Panc1 (cell line): ENCODE data around the gene SLX9.

Source experiments
- CTCF ChIP-seq: fragments of 450-650 bp; IDR thresholded peaks from 2 replicates; pipeline ENCODE4 v1.5.1; 2017; ENCODE audit warnings: mild to moderate bottlenecking
- POLR2AphosphoS5 ChIP-seq: IDR thresholded peaks from 2 replicates; pipeline ENCODE4 v1.6.1; 2012; ENCODE audit warnings: mild to moderate bottlenecking, low read depth, low read length, moderate library complexity
- REST ChIP-seq, 2 experiments: IDR thresholded peaks; 2 replicates each; pipeline ENCODE4 v1.6.1; 2011 to 2012; ENCODE audit warnings: low read depth in 2 of 2, control low read depth in 1 of 2, low read length in 1 of 2, mild to moderate bottlenecking in 1 of 2, moderate library complexity in 1 of 2; ENCODE audit not compliant: insufficient read depth in 1 of 2
- SIN3A ChIP-seq: IDR thresholded peaks from 2 replicates; pipeline ENCODE4 v1.6.1; 2012; ENCODE audit warnings: low read depth, mild to moderate bottlenecking, low read length, moderate library complexity, borderline replicate concordance; ENCODE audit not compliant: insufficient read depth
- TCF7L2 ChIP-seq: IDR thresholded peaks from 2 replicates; pipeline ENCODE4 v1.6.1; 2011; ENCODE audit warnings: mild to moderate bottlenecking, low read depth, low read length, inconsistent platforms

- TF ChIP-seq CTCF (no peak), POLR2AphosphoS5 (no peak), REST (IDR thresholded peaks at IDR 0.05; ENCODE audit: insufficient read depth in 1 of 2, low read depth in 2 of 2, low read length in 1 of 2) (no peak), SIN3A (no peak), TCF7L2 (no peak)
These were observed 48.2 kb downstream of the SLX9 start for GRCh38 chr21:44987886-44988606.
